Liver (tissue), 9 donors: ENCODE data around the gene NUPR1. TPM values are rescaled to one million over a fixed set of nuclear protein-coding genes. Genes with fewer than 3 reads are reported as not detected.

Source experiments
- DNase-seq: peaks from one replicate; pipeline ENCODE4 v3.0.0-alpha.2; 2017; ENCODE audit warnings: low spot score
- H3K27ac ChIP-seq, 2 donors: one replicate each; pipeline ENCODE4 v1.7.0; 2013; ENCODE audit warnings: inconsistent platforms in 2 of 2, low read length in 2 of 2, control low read depth in 1 of 2, low read depth in 1 of 2, mild to moderate bottlenecking in 1 of 2
- H3K27me3 ChIP-seq, 4 donors: one replicate each; pipeline versions ENCODE4 v1.6.1 to v1.7.0; 2013; ENCODE audit warnings: low read length in 3 of 4, inconsistent platforms in 1 of 4, mild to moderate bottlenecking in 1 of 4, moderate library complexity in 1 of 4; ENCODE audit not compliant: control insufficient read depth in 4 of 4, insufficient read depth in 4 of 4
- H3K36me3 ChIP-seq, 4 donors: one replicate each; pipeline versions ENCODE4 v1.6.1 to v1.7.0; 2013; ENCODE audit warnings: low read length in 3 of 4, mild to moderate bottlenecking in 3 of 4, low read depth in 1 of 4, moderate library complexity in 1 of 4; ENCODE audit not compliant: control insufficient read depth in 4 of 4, insufficient read depth in 3 of 4
- H3K4me1 ChIP-seq, 4 donors: one replicate each; pipeline versions ENCODE4 v1.6.1 to v1.7.0; 2013; ENCODE audit warnings: low read length in 3 of 4, mild to moderate bottlenecking in 3 of 4, moderate library complexity in 1 of 4; ENCODE audit not compliant: control insufficient read depth in 4 of 4, insufficient read depth in 4 of 4
- H3K4me3 ChIP-seq, 3 donors: one replicate each; pipeline versions ENCODE4 v1.6.1 to v1.7.0; 2013; ENCODE audit warnings: low read length in 3 of 3, control low read depth in 1 of 3, low read depth in 1 of 3, mild to moderate bottlenecking in 1 of 3
- H3K9ac ChIP-seq, 2 donors: one replicate each; pipeline ENCODE4 v1.7.0; 2013; ENCODE audit warnings: low read length in 2 of 2, mild to moderate bottlenecking in 2 of 2, moderate library complexity in 2 of 2, control low read depth in 1 of 2, low read depth in 1 of 2
- H3K9me3 ChIP-seq, 4 donors: one replicate each; pipeline versions ENCODE4 v1.6.1 to v1.7.0; 2013; ENCODE audit warnings: low read length in 3 of 4; ENCODE audit not compliant: control insufficient read depth in 4 of 4
- EGR1 ChIP-seq, 2 donors: IDR thresholded peaks; 2 replicates each; pipeline ENCODE4 v1.6.1; 2016 to 2018; ENCODE audit warnings: antibody characterized with exemption in 2 of 2, low read depth in 2 of 2
- FOXA1 ChIP-seq: IDR thresholded peaks from 2 replicates; pipeline ENCODE4 v1.6.1; 2016; ENCODE audit warnings: antibody characterized with exemption
- FOXA2 ChIP-seq: IDR thresholded peaks from 2 replicates; pipeline ENCODE4 v1.6.1; 2016; ENCODE audit warnings: antibody characterized with exemption
- GABPA ChIP-seq, 2 donors: IDR thresholded peaks in 1 of 2; conservative IDR thresholded peaks in 1 of 2; 2 replicates each; pipeline ENCODE4 v1.6.1; 2016; ENCODE audit warnings: antibody characterized with exemption in 2 of 2, mild to moderate bottlenecking in 1 of 2, moderate library complexity in 1 of 2
- HNF4A ChIP-seq, 2 donors: conservative IDR thresholded peaks; 2 replicates each; pipeline ENCODE4 v1.6.1; 2016; ENCODE audit warnings: antibody characterized with exemption in 2 of 2, mild to moderate bottlenecking in 2 of 2
- HNF4G ChIP-seq: IDR thresholded peaks from 2 replicates; pipeline ENCODE4 v1.6.1; 2016; ENCODE audit warnings: antibody characterized with exemption
- JUND ChIP-seq, 2 donors: IDR thresholded peaks; 2 replicates each; pipeline ENCODE4 v1.6.1; 2016; ENCODE audit warnings: antibody characterized with exemption in 2 of 2
- NR2F2 ChIP-seq: IDR thresholded peaks from 2 replicates; pipeline ENCODE4 v1.6.1; 2016; ENCODE audit warnings: antibody characterized with exemption
- RAD21 ChIP-seq, 2 donors: IDR thresholded peaks; 2 replicates each; pipeline ENCODE4 v1.6.1; 2016; ENCODE audit warnings: antibody characterized with exemption in 2 of 2, mild to moderate bottlenecking in 2 of 2
- RXRA ChIP-seq, 2 donors: IDR thresholded peaks; 2 replicates each; pipeline ENCODE4 v1.6.1; 2017 to 2018; ENCODE audit warnings: antibody characterized with exemption in 2 of 2, mild to moderate bottlenecking in 1 of 2
- SP1 ChIP-seq: IDR thresholded peaks from 2 replicates; pipeline ENCODE4 v1.6.1; 2018; ENCODE audit warnings: antibody characterized with exemption, mild to moderate bottlenecking
- TAF1 ChIP-seq: conservative IDR thresholded peaks from 2 replicates; pipeline ENCODE4 v1.6.1; 2016; ENCODE audit warnings: antibody characterized with exemption, mild to moderate bottlenecking
- YY1 ChIP-seq: IDR thresholded peaks from 2 replicates; pipeline ENCODE4 v1.6.1; 2016; ENCODE audit warnings: antibody characterized with exemption, mild to moderate bottlenecking
- WGBS: extraction: QIAGEN DNeasy Blood & Tissue Kit; methylation state at CpG from one replicate; pipeline ENCODE4 v1.1.7; 2013; 5-methylcytosine and 5-hydroxymethylcytosine counted together
- polyA plus RNA-seq, 2 donors: library from polyadenylated mRNA; stranded (reverse) in 1 of 2; unstranded in 1 of 2; fragments of 200-250 nt in 1 of 2; fragments of >200 nt in 1 of 2; fragmentation: Nextera tagmentation in 1 of 2; extraction: Ambion mirVana in 1 of 2; gene quantifications; one replicate each; pipeline versions ENCODE4 v1.2.1 to v1.2.3, GENCODE V29; 2013 to 2015
- total RNA-seq, 2 donors: library from RNA; depleted of rRNA; stranded (reverse); fragments of >200 nt; gene quantifications; one replicate each; pipeline ENCODE4 v1.2.3, GENCODE V29; 2014
- TF ChIP-seq, protein P1 (sequence below): fragments of 150-350 bp; IDR thresholded peaks from 2 replicates; pipeline ENCODE4 v1.5.1; 2017; ENCODE audit warnings: improper control_type of control experiment, low read depth, low read length; ENCODE audit not compliant: missing input control
- TF ChIP-seq, protein P2 (sequence below): IDR thresholded peaks from 2 replicates; pipeline ENCODE4 v1.6.1; 2016; ENCODE audit warnings: antibody characterized with exemption
- TF ChIP-seq, protein P3 (sequence below): IDR thresholded peaks from 2 replicates; pipeline ENCODE4 v1.6.1; 2016; ENCODE audit warnings: antibody characterized with exemption
- TF ChIP-seq, protein P4 (sequence below): IDR thresholded peaks from 2 replicates; pipeline ENCODE4 v1.6.1; 2016; ENCODE audit warnings: antibody characterized with exemption
- donor health status: healthy.
- donor health status: healthy.
- donor health status: healthy.
- donor health status: healthy.
- donor health status: healthy.

Gene NUPR1
- total and polyA plus RNA-seq, 4 donors = 10.9 to 305 (median 62.6) TPM

DNA sequence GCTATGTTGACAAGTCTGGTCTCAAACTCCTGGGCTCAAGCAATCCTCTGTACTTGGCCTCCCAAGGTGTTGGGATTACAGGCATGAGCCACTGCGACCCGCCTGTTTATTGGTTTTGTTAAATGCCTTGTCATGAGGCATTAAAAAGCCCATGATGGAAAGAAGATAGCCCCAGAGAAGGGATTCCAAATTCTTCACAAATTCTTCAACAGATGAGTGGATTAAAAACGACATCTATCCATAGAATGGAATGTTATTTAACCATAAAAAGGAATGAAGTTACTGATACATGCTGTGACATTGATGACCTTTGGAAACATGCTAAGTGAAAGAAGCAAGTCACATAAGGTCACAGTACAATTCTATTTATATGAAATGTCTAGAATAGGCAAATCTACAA lies 19.7 kb upstream of the NUPR1 start (continued):
- TF ChIP-seq SP1 = no peak
- TF ChIP-seq, protein P1, sequence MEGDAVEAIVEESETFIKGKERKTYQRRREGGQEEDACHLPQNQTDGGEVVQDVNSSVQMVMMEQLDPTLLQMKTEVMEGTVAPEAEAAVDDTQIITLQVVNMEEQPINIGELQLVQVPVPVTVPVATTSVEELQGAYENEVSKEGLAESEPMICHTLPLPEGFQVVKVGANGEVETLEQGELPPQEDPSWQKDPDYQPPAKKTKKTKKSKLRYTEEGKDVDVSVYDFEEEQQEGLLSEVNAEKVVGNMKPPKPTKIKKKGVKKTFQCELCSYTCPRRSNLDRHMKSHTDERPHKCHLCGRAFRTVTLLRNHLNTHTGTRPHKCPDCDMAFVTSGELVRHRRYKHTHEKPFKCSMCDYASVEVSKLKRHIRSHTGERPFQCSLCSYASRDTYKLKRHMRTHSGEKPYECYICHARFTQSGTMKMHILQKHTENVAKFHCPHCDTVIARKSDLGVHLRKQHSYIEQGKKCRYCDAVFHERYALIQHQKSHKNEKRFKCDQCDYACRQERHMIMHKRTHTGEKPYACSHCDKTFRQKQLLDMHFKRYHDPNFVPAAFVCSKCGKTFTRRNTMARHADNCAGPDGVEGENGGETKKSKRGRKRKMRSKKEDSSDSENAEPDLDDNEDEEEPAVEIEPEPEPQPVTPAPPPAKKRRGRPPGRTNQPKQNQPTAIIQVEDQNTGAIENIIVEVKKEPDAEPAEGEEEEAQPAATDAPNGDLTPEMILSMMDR = no peak

DNA sequence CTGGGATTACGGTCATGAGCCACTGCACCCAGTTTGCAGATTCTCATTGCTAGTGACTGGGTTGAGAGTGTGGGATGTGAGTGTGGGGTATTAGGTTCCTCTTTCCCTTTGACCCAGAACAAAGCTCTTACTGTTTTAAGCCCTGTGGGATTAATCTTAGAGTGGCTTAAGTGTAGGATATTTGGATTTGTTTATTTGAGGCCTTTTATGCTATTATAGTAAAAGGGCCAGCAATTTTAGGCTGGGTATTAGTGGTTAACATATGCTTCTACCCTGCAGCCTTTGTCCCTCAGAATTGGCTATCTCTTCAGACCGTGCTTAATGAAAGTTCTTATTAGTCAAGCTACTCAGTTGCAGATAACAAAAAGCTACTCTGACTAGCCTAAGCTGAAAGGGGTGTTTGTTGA lies 18.1 kb upstream of the NUPR1 start:
- H3K9ac ChIP-seq = no peak overlapping the region
- WGBS = 95% methylated on average over 2 of the region's 2 CpGs
- H3K36me3 ChIP-seq = peaks cover 0 to 10% (median 4%) of the 10 kb centered on the region in 4 donors
- no peak overlapping the region for H3K27ac ChIP-seq
- no peak for DNase-seq
- H3K4me3 ChIP-seq = no peak overlapping the region
- no peaks in the 10 kb centered on the region for H3K27me3 ChIP-seq
- H3K4me1 ChIP-seq = peaks cover 2 to 17% (median 9%) of the 10 kb centered on the region in 4 donors
- TF ChIP-seq GABPA (IDR thresholded peaks at IDR 0.05 in 1 of 2, conservative IDR thresholded peaks at IDR 0.05 in 1 of 2) (no peak), RAD21 (IDR thresholded peaks at IDR 0.05) (no peak), NR2F2 (no peak), FOXA1 (no peak), JUND (IDR thresholded peaks at IDR 0.05) (no peak), HNF4A (conservative IDR thresholded peaks at IDR 0.05) (no peak), RXRA (IDR thresholded peaks at IDR 0.05) (no peak), YY1 (no peak)
- TF ChIP-seq, protein P2, sequence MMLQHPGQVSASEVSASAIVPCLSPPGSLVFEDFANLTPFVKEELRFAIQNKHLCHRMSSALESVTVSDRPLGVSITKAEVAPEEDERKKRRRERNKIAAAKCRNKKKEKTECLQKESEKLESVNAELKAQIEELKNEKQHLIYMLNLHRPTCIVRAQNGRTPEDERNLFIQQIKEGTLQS = no peak
- TF ChIP-seq, protein P3, sequence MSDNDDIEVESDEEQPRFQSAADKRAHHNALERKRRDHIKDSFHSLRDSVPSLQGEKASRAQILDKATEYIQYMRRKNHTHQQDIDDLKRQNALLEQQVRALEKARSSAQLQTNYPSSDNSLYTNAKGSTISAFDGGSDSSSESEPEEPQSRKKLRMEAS = no peak
- TF ChIP-seq, protein P1 = no peak
- no peaks in the 10 kb centered on the region for H3K9me3 ChIP-seq

DNA sequence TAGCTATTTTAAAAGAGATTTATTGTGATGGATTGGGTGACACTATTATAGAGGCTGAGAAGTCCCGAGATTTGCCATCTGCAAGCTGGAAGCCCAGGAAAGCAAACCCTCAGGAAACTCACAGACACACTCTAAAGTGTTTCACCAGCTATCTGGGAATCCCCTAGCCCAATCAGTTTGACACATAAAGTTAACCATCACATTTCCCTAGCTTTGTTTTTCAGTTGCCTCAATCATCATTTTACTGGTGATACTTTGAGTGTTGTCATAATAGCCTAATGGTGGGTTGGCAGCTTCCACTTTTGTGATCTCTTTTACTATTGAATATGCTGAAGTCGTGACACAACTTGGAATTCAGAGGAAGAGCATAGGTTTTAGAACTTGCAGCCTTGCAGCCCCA lies 16.8 kb upstream of the NUPR1 start:
- no peak overlapping the region for H3K9ac ChIP-seq
- no peaks in the 10 kb centered on the region for H3K27me3 ChIP-seq
- peaks cover 2 to 14% (median 7%) of the 10 kb centered on the region in 4 donors for H3K4me1 ChIP-seq
- H3K27ac ChIP-seq = no peak overlapping the region
- WGBS = 88% methylated on average over 2 of the region's 2 CpGs
- H3K36me3 ChIP-seq = peaks cover 0 to 10% (median 4%) of the 10 kb centered on the region in 4 donors
- H3K4me3 ChIP-seq = no peak overlapping the region
- H3K9me3 ChIP-seq = no peaks in the 10 kb centered on the region
- no peak for DNase-seq
- TF ChIP-seq SP1 = no peak
- TF ChIP-seq JUND (IDR thresholded peaks at IDR 0.05) = no peak
- TF ChIP-seq RXRA (IDR thresholded peaks at IDR 0.05) = no peak
- TF ChIP-seq, protein P2 = no peak
- TF ChIP-seq EGR1 (IDR thresholded peaks at IDR 0.05; ENCODE audit: low read depth in 2 of 2) = no peak
- no peak for TF ChIP-seq NR2F2
- TF ChIP-seq HNF4A (conservative IDR thresholded peaks at IDR 0.05) = no peak
- TF ChIP-seq YY1 = no peak
- TF ChIP-seq TAF1 = no peak
- no peak for TF ChIP-seq HNF4G
- TF ChIP-seq, protein P1 = no peak
- TF ChIP-seq RAD21 (IDR thresholded peaks at IDR 0.05) = no peak
- TF ChIP-seq FOXA2 = no peak
- no peak for TF ChIP-seq GABPA (IDR thresholded peaks at IDR 0.05 in 1 of 2, conservative IDR thresholded peaks at IDR 0.05 in 1 of 2)
- TF ChIP-seq, protein P3 = no peak
- TF ChIP-seq, protein P4, sequence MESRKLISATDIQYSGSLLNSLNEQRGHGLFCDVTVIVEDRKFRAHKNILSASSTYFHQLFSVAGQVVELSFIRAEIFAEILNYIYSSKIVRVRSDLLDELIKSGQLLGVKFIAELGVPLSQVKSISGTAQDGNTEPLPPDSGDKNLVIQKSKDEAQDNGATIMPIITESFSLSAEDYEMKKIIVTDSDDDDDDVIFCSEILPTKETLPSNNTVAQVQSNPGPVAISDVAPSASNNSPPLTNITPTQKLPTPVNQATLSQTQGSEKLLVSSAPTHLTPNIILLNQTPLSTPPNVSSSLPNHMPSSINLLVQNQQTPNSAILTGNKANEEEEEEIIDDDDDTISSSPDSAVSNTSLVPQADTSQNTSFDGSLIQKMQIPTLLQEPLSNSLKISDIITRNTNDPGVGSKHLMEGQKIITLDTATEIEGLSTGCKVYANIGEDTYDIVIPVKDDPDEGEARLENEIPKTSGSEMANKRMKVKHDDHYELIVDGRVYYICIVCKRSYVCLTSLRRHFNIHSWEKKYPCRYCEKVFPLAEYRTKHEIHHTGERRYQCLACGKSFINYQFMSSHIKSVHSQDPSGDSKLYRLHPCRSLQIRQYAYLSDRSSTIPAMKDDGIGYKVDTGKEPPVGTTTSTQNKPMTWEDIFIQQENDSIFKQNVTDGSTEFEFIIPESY = no peak
